Neuronal stem cell (in vitro differentiated cells): ENCODE results near the gene CARM1.
"Not testable (repeated sequence)": the region's sequence is repeated elsewhere in the genome, so short reads cannot be mapped to it uniquely, and the experiment has no call there.

Source experiments
- DNase-seq: peaks from one replicate; pipeline ENCODE4 v3.0.0-alpha.2; 2013; ENCODE audit warnings: low spot score
- H2AFZ ChIP-seq: one replicate; pipeline ENCODE4 v1.6.1; 2013; ENCODE audit warnings: mild to moderate bottlenecking, low read length, inconsistent platforms
- H2AK5ac ChIP-seq: 2 replicates; pipeline ENCODE4 v1.6.1; 2013; ENCODE audit warnings: low read depth, mild to moderate bottlenecking, inconsistent platforms, low read length, moderate library complexity, mixed read lengths
- H2BK120ac ChIP-seq: 2 replicates; pipeline ENCODE4 v1.6.1; 2013; ENCODE audit warnings: low read depth, mild to moderate bottlenecking, inconsistent platforms, low read length, moderate library complexity, mixed read lengths
- H2BK12ac ChIP-seq: one replicate; pipeline ENCODE4 v1.6.1; 2013; ENCODE audit warnings: low read length, inconsistent platforms
- H2BK15ac ChIP-seq: 2 replicates; pipeline ENCODE4 v1.6.1; 2013; ENCODE audit warnings: mild to moderate bottlenecking, low read length, inconsistent platforms, mixed read lengths
- H2BK5ac ChIP-seq: one replicate; pipeline ENCODE4 v1.6.1; 2013; ENCODE audit warnings: inconsistent platforms, mild to moderate bottlenecking, low read length, moderate library complexity
- H3K14ac ChIP-seq: one replicate; pipeline ENCODE4 v1.6.1; 2013; ENCODE audit warnings: low read length, inconsistent platforms
- H3K18ac ChIP-seq: 2 replicates; pipeline ENCODE4 v1.6.1; 2013; ENCODE audit warnings: low read length, inconsistent platforms
- H3K23ac ChIP-seq: 2 replicates; pipeline ENCODE4 v1.6.1; 2013; ENCODE audit warnings: low read depth, mild to moderate bottlenecking, mixed read lengths, low read length, inconsistent platforms; ENCODE audit not compliant: poor library complexity
- H3K27ac ChIP-seq: replicated peaks from 3 replicates; pipeline ENCODE4 v1.5.1; 2013; ENCODE audit warnings: low read length, inconsistent platforms
- H3K27me3 ChIP-seq, 3 experiments: 2 replicates each; pipeline ENCODE4 v1.6.1; 2013; ENCODE audit warnings: low read length in 3 of 3, mild to moderate bottlenecking in 2 of 3, inconsistent platforms in 1 of 3, low read depth in 1 of 3, mixed read lengths in 1 of 3, moderate library complexity in 1 of 3; ENCODE audit not compliant: control insufficient read depth in 3 of 3, insufficient read depth in 3 of 3
- H3K36me3 ChIP-seq, 2 donors: replicated peaks in 1 of 2; 2 replicates each; pipeline ENCODE4 v1.6.1; 2013; ENCODE audit warnings: low read length in 2 of 2; ENCODE audit not compliant: control insufficient read depth in 2 of 2, insufficient read depth in 2 of 2
- H3K4ac ChIP-seq: 2 replicates; pipeline ENCODE4 v1.6.1; 2013; ENCODE audit warnings: inconsistent platforms, mild to moderate bottlenecking, low read length, moderate library complexity
- H3K4me1 ChIP-seq, 2 donors: 1 replicate in 1 of 2; 2 replicates in 1 of 2; pipeline ENCODE4 v1.6.1; 2013; ENCODE audit warnings: low read length in 2 of 2, low read depth in 1 of 2; ENCODE audit not compliant: control insufficient read depth in 2 of 2, insufficient read depth in 1 of 2
- H3K4me2 ChIP-seq: one replicate; pipeline ENCODE4 v1.6.1; 2013; ENCODE audit warnings: mild to moderate bottlenecking, low read length, inconsistent platforms; ENCODE audit not compliant: insufficient read depth, poor library complexity, severe bottlenecking
- H3K4me3 ChIP-seq, 2 donors: 2 replicates each; pipeline ENCODE4 v1.5.1; 2013; ENCODE audit warnings: low read length in 2 of 2, mild to moderate bottlenecking in 2 of 2, inconsistent platforms in 1 of 2, moderate library complexity in 1 of 2
- H3K79me1 ChIP-seq: one replicate; pipeline ENCODE4 v1.6.1; 2013; ENCODE audit warnings: low read depth, mild to moderate bottlenecking, inconsistent platforms, low read length, moderate library complexity
- H3K9ac ChIP-seq: one replicate; pipeline ENCODE4 v1.6.1; 2013; ENCODE audit warnings: mild to moderate bottlenecking, low read depth, low read length, inconsistent platforms; ENCODE audit not compliant: poor library complexity
- H3K9me3 ChIP-seq, 2 donors: replicated peaks in 1 of 2; 2 replicates each; pipeline versions ENCODE3 to v1.6.1; 2013; ENCODE audit warnings: low read length in 2 of 2, mild to moderate bottlenecking in 2 of 2, inconsistent platforms in 1 of 2, low read depth in 1 of 2, mixed read lengths in 1 of 2, moderate library complexity in 1 of 2; ENCODE audit not compliant: control insufficient read depth in 2 of 2, insufficient read depth in 1 of 2
- H4K8ac ChIP-seq: one replicate; pipeline ENCODE4 v1.6.1; 2013; ENCODE audit warnings: low read depth, mild to moderate bottlenecking, inconsistent platforms, low read length, moderate library complexity
- H4K91ac ChIP-seq: one replicate; pipeline ENCODE4 v1.6.1; 2013; ENCODE audit warnings: low read length, low read depth, mild to moderate bottlenecking, inconsistent platforms; ENCODE audit not compliant: poor library complexity
- WGBS, 2 donors: extraction: QIAGEN DNeasy Blood & Tissue Kit; methylation state at CpG; one replicate each; pipeline ENCODE4 v1.1.7; 2013; ENCODE audit warnings: missing lambda C conversion rate in 2 of 2, mixed read lengths in 1 of 2; ENCODE audit not compliant: insufficient read length in 2 of 2, insufficient replicate concordance in 1 of 2; ENCODE audit errors: extremely low coverage in 2 of 2; 5-methylcytosine and 5-hydroxymethylcytosine counted together

CARM1 gene

DNA sequence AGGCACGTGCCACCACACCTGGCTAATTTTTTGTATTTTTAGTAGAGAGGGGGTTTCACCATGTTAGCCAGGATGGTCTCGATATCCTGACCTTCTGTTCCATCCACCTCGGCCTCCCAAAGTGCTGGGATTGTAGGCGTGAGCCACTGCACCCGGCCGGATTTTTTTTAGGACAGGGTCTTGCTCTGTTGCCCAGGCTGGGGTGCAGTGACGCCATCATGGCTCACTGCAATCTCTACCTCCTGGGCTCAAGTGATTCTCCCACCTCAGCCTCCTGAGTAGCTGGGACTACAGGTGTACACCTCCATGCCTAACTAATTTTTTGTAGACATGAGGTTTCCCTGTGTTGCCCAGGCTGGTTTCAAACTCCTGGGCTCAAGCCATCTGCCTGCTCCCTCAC, 33.7 kb upstream of the CARM1 start:
- not testable (repeated sequence) for H3K4me3 ChIP-seq, H2BK120ac ChIP-seq, H3K79me1 ChIP-seq, H2BK5ac ChIP-seq, H2AK5ac ChIP-seq, H3K4ac ChIP-seq, H3K23ac ChIP-seq, H2BK12ac ChIP-seq, H3K27me3 ChIP-seq, DNase-seq, H3K14ac ChIP-seq, H2BK15ac ChIP-seq, H4K8ac ChIP-seq, H3K18ac ChIP-seq, H4K91ac ChIP-seq, H3K9ac ChIP-seq, H3K4me2 ChIP-seq, H3K4me1 ChIP-seq, H3K27ac ChIP-seq, H2AFZ ChIP-seq
- H3K9me3 ChIP-seq: peaks cover 6 to 12% of the 10 kb centered on the region in 2 donors
- no CpG with 5 or more reads among the region's 7 CpGs for WGBS, 2 donors
- peaks cover 19 to 25% of the 10 kb centered on the region in 2 donors for H3K36me3 ChIP-seq

DNA sequence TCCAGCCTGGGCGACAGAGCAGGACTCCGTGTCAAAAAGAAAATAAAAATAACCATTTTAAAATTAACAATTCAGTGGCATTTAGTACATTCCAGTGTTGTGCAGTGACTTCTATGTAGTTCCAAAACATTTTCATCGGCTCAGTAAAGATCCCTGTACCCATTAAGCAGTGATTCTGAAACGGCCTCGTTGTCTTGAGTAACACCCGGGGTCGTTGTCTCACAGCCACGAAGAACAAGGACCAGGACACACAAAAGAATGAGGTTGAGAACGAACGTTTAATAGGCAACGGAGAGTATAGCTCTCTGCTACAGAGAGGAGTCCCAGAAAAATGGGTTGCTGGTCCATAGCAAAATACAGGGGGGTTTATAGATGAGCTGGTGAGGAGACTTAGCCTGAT, 33.0 kb upstream of the CARM1 start:
- Histone ChIP-seq H3K36me3 (peaks cover 13 to 18% of the 10 kb centered on the region in 2 donors), H3K9ac (no peak overlapping the region), H3K4ac (no peak overlapping the region), H4K91ac (no peak overlapping the region), H3K27ac (no peak overlapping the region), H3K23ac (no peak overlapping the region), H3K4me1 (peaks cover 5 to 9% of the 10 kb centered on the region in 2 donors), H2BK15ac (no peak overlapping the region), H3K79me1 (peaks cover 2% of the 10 kb centered on the region), H2AFZ (no peak overlapping the region), H3K14ac (no peak overlapping the region), H3K27me3 (peaks cover 0 to 3% (median 0%) of the 10 kb centered on the region in 3 experiments), H2BK120ac (no peak overlapping the region), H3K9me3 (peaks cover 6 to 10% of the 10 kb centered on the region in 2 donors), H3K18ac (no peak overlapping the region), H2BK5ac (no peak overlapping the region), H4K8ac (no peak overlapping the region), H3K4me3 (no peak overlapping the region), H2AK5ac (no peak overlapping the region), H3K4me2 (no peak overlapping the region), H2BK12ac (no peak overlapping the region)
- DNase-seq: no peak
- WGBS, 2 donors: no CpG with 5 or more reads among the region's 11 CpGs

DNA sequence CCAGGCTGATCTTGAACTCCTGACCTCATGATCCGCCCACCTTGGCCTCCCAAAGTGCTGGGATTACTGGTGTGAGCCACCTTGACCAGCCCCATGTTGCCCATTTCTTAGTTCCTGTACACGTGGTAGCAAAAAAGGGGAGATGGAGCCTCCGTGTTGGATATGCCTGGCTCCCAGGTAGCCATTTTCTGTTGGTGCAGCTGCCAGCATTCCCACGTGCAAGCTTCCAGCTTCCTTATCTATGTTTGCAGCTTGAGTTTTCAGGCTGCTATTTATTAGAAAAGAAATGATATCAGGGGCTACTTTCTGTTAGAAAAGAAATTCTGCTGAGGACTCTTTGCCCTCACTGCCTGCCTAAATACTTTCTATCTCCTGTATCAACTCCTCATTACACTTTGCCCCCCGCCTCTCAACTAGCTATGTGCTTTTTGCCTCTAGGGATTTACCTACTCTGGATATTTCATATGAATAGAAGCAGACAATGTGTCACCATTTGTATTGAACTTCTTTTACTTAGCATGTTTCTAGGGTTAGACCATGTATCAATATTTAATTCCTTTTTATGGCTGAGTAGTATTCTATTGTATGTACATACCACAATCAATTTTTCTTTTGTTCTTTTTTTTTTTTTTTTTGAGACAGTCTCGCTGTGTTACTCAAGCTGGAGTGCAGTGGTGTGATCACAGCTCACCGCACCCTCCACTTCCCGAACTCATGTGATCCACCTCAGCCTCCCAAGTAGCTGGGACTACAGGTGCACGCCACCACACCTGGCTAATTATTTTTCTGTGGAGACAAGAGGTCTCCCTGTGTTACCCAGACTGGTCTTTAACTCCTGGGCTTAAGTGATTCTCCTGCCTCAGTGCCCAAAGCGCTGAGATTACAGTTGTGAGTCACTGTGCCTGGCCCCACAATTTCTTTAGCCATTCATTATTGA, 32.0 kb upstream of the CARM1 start:
- no peak overlapping the region for H3K14ac ChIP-seq
- H3K4ac ChIP-seq: no peak overlapping the region
- H2BK5ac ChIP-seq: no peak overlapping the region
- H2AK5ac ChIP-seq: no peak overlapping the region
- no peak overlapping the region for H3K23ac ChIP-seq
- H3K79me1 ChIP-seq: peaks cover 2% of the 10 kb centered on the region
- H3K9ac ChIP-seq: no peak overlapping the region
- H4K91ac ChIP-seq: no peak overlapping the region
- H3K36me3 ChIP-seq: peaks cover 8% of the 10 kb centered on the region in 2 donors
- peaks cover 5 to 9% of the 10 kb centered on the region in 2 donors for H3K4me1 ChIP-seq
- H2AFZ ChIP-seq: no peak overlapping the region
- no peak overlapping the region for H2BK12ac ChIP-seq
- DNase-seq: no peak
- H3K4me3 ChIP-seq: no peak overlapping the region
- no peak overlapping the region for H4K8ac ChIP-seq
- H3K9me3 ChIP-seq: peaks cover 6 to 10% of the 10 kb centered on the region in 2 donors
- no peak overlapping the region for H3K18ac ChIP-seq
- no peak overlapping the region for H3K27ac ChIP-seq
- no peak overlapping the region for H3K4me2 ChIP-seq
- no CpG with 5 or more reads among the region's 10 CpGs for WGBS, 2 donors
- H3K27me3 ChIP-seq: peaks cover 0 to 3% (median 0%) of the 10 kb centered on the region in 3 experiments
- H2BK15ac ChIP-seq: no peak overlapping the region
- H2BK120ac ChIP-seq: no peak overlapping the region

DNA sequence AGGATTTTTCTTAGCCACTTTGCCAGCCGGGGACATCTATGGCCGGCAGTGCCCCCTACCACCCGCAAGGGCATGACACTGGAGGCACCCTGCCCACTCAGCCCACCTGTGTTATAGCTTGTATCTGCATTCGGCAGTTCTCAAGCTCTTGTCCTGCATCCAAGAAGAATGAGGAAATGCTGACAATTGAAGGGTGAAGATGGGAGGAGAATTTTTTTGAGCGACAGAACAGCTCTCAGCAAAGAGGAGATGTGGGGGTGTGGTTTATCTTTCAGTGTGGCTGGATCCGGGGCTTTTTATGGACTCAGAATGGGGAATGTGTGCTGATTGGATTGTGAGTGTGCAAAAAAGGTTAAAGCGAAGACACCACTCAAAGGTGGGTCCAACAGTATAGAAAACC, 28.6 kb upstream of the CARM1 start:
- Histone ChIP-seq H3K23ac (no peak overlapping the region), H2AK5ac (no peak overlapping the region), H3K27ac (no peak overlapping the region), H2BK5ac (no peak overlapping the region), H2BK120ac (no peak overlapping the region), H3K4me1 (no peaks in the 10 kb centered on the region), H2BK12ac (no peak overlapping the region), H3K4me3 (no peak overlapping the region), H4K8ac (no peak overlapping the region), H3K18ac (no peak overlapping the region), H3K79me1 (no peaks in the 10 kb centered on the region), H3K27me3 (no peaks in the 10 kb centered on the region), H2AFZ (peak overlapping the region; percentile 59), H2BK15ac (no peak overlapping the region), H3K14ac (no peak overlapping the region), H3K4me2 (no peak overlapping the region), H4K91ac (no peak overlapping the region), H3K36me3 (no peaks in the 10 kb centered on the region), H3K9me3 (peaks cover 1 to 3% of the 10 kb centered on the region in 2 donors), H3K9ac (no peak overlapping the region), H3K4ac (no peak overlapping the region)
- no CpG with 5 or more reads among the region's 7 CpGs for WGBS, 2 donors
- no peak for DNase-seq
